ENCODE measurements around the gene CFAP57.
"Not testable (repeated sequence)": the region's sequence is repeated elsewhere in the genome, so short reads cannot be mapped to it uniquely, and the experiment has no call there.

Gene CFAP57

DNA sequence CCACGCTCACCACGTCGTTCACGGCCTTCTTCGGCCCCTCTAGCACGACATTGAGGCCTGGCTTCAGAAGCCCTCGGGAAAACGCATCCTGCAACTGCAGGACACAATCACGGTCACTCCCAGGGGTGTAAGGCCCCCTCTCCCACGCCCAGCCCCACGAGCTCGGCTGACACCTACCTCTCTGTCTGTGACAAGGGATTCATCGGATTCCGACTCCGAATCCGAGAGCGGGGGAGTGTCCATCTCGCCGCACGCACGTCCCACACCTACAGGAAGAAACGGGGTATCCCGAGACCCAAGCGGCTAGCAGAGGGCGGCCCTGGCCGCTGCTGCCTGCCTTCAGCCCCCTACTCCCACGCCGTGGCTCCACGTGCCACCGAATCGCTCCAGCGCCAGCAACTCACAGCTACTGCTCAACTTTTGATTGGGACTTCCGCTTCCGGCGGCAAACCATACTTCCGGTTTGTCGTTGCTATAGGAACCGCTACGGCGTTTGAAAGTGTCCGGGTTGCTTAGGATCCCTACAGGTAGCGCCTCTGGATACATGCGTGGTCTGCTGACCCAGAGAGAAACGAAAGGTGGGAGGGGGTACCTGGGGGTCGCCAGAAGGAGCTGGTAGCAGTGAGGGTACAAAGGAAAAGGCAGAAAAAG is at the start of gene CFAP57, which contains the start of gene EBNA1BP2:
CFAP57 (plus strand) TSS at position 455 of the 651 bp plus-strand sequence. CDS start 424 bp downstream, outside the sequence.
EBNA1BP2 (minus strand) TSS at position 415 of the 651 bp plus-strand sequence; CDS start at position 243, 172 bp downstream.
- peak; percentile 96 for DNase-seq

DNA sequence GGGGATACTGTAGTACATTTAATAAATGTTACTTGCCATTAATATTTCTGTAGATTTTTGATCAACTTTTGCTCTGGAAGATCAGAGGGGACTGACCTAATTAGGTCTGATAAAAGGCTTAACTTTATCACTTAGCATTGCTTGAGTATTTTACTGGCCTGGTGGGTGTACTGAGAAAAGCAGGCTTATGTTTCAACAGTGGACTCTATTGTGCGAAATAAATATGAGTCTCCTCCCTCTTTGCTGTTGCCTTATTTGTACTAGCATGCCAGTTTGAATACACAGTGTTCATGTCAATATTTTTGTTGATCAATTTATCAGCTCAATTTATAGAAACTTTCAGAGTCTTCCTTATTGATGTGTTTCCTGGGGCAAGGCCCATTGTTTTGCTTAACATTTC is 49.1 kb upstream of the CFAP57 start:
- no peak for DNase-seq

DNA sequence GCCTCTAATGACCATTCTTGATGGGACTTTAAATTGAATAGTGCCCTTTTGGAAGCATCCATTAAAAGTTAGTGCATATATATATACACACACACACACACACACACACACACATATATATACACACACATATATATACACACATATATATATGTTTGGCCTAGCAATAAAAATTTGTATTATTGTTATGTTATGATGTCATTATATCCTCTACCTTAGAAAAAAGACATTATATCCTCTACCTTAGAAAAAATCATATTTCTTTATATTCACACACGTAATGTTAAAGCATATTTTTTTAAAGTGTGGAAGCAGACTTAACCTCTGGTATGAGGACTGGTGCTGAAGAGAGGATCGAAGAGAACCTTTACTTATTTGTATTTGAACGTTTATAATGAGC is 43.3 kb upstream of the CFAP57 start:
- DNase-seq: no peak

DNA sequence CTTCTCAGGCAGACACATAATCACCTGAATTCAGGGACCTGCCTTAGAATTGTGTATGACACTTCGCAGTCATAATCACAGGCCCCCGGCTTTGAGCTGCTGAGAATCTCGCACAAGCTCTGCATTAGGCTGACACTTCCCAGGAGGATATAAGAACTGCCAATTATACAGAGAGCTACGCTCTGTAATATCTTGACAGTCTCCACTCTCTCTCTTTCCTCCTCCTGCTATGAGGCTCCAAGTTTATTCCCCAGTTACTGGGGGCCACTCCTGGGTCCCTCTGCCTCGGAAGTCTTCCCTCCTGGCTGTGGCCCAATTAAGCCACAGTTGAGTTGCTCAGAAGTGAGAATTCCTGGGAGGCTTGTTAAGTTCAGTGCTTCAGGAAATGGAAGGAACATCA is 42.7 kb upstream of the CFAP57 start:
- DNase-seq: no peak

DNA sequence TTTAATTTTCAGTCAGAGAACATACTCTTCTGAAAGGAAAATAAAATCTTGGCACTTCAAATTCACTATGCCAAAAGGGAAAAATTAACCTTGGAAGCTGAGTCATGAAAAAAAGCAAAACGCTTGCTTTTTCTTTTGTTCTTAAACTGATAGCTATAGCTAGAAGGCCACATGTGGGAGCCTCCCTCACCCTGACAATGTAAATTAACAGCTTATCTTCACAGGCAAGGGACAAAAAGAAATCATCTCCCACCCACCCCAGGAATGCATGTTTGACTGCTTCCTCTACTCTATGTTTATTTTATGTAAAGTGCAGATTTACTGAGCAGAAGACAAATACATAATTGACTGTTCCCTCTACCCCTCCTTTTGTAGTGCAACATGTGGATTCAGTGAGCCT is 38.1 kb upstream of the CFAP57 start:
- DNase-seq: no peak

DNA sequence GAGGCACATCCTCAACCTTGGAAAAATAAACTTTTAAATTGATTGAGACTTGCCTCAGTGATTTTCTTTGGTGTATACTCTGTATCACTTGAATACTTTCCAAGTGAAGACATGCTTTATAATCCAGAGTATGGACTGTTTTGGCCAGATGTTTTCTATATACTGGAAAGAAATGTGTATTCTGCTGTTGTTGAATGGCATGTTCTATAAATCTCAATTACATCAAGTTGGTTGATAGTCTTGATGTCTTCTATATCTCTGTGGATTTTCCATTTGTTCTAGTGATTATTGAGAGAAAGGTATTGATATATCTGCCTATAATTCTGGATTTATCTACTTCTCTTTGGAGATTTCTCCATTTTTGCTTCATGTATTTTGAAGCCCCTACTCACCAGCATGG is 37.5 kb upstream of the CFAP57 start:
- DNase-seq: no peak

DNA sequence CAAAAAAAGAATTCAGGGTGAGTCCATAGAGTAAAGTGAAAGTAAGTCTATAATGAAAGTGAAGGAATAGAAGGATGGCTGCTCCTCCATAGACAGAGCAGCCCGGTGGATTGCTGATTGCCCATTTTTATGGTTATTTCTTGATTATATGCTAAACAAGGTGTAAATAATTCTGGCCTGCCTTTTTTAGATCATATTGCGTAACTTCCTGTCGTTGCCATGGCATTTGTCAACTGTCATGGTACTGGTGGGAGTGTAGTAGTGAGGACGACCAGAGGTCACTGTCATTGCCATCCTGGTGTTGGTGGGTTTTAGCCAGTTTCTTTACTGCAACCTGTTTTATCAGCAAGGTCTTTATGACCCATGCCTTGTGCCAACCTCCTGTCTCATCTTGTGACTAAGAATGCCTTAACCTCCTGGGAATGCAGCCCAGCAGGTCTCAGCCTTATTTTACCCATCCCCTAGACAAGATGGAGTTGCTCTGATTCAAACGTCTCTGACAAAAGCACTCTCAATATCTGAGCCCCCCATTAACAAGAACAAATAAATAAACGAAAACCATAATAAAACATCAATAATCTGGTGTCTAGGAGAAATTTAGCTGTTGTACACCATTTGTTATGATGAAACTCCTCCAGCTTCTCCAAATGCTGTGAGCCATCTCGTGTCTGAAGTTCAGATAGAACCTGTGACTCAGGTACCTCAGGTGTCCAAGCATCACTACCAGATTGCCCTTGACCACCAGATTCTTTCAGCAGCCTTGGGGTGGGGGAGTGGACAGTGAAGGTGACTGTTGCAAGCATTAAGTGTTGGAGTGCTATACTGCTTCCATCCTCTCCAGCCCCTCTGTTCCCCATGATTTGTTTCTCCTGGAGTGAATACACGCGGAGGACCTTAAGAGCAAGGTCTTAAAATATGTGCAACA is 36.0 kb upstream of the CFAP57 start:
- DNase-seq: no peak

DNA sequence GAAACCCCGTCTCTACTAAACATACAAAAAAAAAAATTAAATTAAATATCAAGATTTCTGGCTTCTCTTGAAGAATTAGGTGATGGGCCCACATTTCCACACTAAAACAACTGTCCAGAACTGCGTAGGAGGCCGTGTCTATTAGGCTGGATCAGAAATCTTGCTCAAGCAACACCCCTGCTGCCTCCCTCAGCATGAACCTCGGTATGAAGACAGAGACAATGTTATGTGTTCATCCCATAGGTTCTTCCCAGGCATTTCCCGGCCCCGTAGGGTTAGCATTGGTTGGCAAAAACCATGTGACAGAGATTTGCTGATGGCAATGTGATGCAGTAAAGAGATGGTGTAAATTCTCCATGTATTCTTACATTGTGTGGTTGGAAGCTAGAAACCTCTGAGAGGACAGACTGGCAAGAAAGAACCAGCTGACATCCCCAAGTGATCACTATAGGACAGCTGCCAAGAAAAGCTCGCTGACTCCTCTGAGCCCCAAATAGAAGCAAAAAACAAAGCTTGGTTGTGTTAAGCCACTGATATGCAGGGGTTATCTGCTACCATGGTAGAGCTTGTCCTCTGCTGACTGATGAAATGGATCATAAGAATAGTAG is 34.6 kb upstream of the CFAP57 start:
- DNase-seq: no peak

DNA sequence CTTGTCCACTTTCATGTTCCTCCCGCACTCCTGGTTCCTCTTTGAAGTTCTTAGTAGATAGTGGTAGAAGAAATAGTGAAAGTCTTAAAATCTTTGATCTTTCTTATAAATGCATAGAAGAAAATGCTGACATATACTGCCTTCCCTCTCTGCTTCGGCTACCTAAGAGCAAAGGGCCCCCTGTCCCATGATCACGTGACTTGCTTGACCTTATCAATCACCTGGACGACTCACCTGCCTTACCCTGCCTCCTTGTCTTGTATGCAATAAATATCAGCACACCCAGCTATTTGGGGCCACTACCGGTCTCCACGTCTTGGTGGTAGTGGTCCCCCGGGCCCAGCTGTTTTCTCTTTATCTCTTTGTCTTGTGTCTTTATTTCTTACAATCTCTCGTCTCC is 32.8 kb upstream of the CFAP57 start:
- not testable (repeated sequence) for DNase-seq

DNA sequence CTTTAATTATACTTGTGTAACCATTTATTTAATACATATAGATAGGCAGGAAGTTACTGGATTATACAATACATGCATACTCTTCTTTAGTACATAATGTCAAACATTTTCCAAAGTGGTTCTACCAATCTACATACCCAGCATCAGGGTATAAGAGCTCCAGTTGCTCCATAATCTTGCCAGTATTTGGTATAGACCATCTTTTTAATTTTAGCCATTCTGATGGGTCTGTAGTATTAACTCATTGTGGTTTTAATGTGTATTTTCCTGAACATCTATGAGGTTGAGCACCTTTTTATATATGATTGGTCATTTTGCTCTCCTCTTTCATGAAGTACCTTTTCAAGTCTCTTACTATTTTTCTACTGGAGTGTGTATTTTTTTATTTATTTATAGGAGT is 32.1 kb upstream of the CFAP57 start:
- no peak for DNase-seq

DNA sequence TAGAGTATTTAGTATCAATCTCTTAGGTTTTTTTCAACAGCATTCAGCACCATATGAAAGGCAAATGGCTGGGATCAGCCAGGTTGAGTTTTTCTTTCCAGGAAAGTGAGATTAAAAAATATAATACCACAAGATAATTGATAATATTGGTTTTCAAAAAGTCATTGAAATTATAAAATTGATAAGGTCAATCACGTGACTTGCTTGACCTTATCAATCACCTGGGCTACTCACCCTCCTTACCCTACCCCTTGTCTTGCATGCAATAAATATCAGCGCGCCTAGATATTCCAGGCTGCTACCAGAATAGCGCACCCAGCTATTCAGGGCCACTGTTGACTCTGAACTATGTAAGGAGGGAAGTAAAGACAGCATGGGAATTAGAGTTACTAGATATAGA is 31.5 kb upstream of the CFAP57 start:
- DNase-seq: no peak

DNA sequence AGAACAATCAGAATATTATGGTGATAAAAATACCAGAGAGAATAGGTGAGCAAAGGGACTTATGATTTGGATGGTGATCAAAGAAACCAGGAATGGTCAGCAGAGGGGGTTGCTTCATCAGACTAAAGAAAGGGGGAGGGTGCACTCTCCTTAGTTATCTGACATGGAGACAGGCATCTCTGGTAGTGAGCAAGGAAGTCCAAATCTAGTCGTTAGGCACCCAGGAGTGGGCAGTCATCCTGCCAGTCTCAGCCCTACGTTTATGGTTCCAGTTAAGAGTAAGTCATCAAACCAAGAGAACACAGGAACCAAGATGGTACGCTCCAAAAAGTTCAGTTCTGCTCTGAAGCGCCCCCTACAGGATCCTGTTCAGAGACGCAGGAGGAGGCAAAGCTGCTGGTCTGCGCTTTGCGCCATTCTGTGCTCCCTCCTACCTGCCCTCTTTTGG is 28.7 kb upstream of the CFAP57 start:
- DNase-seq: no peak

DNA sequence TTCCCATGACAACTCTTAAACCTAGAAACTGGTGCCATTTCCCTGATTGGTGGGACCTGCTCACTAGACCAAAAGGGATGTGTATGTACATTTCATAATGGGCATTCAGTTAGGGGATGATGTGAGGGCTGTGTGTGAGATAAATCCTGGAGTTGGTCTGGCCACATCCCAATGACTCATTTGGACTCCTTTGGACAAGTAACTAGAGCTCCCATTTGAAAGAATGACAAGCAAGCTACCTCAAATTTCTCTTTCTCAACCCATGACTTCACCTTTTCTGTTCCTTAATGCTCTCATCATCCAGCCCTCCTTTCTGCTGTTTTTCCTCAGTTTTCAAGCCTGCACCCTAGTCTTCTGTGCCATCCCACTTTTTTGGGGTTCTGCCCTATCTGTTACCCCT is 27.9 kb upstream of the CFAP57 start:
- no peak for DNase-seq

DNA sequence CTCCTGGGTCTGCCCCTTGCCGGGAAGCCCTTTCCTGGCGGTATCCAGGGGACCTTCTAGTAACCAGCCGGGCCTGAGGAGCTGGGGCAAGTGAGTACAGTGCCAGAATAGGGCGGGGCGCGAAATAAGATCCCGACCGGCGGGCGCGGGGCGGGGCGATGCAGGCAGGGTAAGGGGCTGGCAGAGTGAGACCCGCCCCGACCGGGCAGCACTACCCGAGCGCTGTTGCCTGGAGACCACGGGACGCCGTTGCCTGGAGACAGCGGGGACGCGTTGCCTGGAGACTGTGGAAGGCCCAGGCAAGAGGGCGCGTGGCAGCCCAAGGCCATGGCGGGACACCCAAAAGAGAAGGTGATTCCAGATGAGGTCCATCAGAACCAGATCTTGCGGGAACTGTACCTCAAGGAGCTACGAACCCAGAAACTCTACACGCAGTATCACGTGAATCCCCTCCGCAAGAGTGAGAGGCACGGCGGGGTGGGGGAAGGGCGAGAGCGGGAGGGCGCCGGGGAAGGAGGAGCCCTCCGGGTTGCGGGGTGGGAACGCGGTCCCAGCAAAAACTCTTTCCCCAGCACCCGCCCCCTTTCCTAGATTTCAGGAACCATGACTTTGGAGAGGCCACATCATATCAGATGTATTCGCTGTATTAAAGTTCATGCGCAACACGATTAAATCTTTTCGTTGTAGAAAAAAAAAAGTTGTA is 24.4 kb upstream of the CFAP57 start:
- peak; percentile 6 for DNase-seq

DNA sequence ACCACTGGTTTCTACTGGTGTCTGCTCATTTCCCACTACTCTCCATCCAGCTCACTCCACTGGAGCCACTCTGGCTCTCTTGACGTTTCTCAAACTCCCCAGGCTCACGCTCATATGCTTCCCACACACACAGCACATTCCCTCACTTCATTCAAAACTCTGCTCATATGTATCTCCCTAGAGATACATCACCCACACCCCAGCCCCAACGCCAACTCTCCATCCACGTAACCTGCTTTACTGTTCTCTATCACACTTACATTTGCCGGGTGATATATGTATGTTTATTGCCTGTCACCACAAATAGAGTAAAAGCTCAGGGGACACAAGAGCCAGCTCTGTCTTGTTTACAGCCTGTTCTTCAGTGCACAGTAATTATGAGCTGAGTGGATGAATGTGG is 22.2 kb upstream of the CFAP57 start:
- no peak for DNase-seq

DNA sequence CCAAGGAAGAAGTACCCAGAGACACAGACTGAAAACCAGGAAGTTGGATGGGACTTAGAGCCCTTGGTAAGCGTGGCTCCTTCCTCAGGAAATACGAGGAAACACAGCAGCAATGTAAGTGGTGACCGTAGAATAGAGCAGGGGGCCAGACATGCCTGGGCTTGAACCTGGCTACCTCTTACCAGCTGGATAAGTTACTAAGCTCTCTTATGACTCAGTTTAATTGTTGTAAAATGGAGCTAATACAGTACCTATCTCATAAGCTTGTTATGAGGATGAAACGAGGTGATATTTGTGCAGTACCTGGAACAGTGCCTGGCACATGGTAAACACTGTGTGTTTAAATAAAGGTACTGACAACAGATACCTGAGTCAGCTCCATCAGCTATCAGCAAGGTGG is 19.3 kb upstream of the CFAP57 start:
- DNase-seq: no peak

DNA sequence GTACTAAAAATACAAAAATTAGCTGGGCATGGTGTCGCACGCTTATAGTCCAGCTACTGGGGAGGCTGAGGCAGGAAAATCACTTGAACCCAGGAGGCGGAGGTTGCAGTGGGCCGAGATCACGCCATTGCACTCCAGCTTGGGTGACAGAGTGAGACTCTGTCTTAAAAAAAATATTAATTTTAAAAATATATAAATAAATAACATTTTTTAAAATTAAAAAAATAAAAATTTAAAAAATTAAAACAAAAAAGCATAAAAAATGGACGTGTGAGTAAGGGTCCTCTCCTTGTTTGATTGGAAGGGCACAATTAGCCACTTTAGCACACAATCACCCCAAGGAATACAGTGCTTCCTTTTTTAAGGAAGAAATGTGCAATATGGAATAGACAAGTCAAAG is 18.7 kb upstream of the CFAP57 start:
- no peak for DNase-seq

DNA sequence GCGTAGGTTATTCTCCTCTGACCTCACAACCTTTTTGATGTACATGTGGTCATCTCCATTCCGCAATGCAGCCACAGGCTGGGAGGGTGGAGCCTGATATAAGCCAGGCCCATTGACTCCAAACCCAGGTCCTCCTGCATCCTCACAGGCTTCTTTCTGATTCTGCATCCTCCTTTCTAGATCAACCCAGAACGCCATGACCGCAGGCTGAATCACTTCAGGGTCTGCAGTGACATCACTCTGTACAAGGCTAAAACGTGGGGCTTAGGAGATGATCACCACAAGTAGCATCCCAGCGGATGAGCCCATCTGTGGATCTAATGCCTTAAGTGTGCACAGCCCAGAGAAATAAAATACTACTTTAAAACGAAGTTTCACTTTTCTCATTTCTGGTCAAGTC is 16.1 kb upstream of the CFAP57 start:
- no peak for DNase-seq

DNA sequence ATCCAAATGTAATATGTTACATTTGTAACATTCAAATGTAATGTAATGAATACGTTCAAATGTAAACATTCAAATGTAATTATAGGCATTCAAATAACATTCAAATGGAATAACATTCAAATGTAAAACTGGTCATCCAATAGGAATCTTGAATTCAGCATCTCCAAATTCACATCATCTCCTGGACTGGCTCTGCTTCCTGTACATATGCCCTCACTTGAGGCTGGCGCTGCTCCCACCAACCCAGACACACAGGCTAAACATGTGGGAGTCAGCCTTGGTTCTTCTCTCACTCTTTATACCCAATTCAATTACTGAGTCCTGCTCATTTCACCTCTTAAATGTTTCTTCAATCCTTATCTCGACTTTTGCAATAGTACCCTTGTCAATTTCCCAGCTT is 7.0 kb upstream of the CFAP57 start:
- no peak for DNase-seq

DNA sequence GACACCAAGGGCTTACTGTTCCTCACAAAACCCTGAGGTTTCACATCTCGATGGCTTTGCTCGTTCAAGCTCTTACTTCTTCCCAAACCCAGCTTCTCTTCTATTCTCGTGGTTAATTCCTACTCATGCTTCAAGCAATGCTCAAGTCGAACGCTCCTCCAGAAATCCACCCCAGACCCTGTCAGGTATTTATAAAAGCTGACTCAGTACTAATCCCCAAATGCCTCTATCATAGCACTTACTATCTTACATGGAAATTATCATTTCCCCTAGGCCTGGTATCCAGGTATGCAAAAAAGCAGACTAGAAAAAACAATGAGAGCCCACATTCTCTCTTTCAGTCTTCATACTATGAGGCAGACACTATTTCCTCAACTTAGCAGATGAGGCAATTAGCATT is 6.4 kb upstream of the CFAP57 start:
- no peak for DNase-seq

DNA sequence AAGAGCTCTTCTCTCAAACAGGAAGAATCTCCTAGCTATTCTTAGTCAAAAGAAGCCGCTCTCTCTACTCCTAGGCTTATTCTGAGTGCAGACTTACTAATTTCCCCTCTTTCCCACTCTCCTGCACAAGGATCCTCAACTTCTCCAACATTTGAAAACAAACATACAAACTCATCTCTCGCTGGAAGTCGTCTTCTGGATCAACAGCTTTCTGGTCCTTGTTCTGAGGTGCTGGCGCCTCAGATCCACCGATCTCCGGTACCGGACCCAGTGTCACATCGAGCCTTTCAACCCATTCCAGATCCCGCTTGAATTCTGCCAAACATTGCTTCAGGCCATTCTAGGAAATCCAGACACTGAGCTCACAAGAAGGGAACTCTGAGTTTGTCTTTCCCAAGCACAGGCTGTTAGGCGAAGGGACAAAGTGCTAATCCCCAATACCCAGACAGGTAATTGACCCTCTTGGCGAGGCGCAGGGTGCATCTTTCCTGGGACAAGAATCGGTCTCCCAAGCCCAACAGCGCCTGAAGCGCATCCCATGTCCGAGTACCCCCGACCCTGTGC is 736 bp upstream of the CFAP57 start:
- no peak for DNase-seq

DNA sequence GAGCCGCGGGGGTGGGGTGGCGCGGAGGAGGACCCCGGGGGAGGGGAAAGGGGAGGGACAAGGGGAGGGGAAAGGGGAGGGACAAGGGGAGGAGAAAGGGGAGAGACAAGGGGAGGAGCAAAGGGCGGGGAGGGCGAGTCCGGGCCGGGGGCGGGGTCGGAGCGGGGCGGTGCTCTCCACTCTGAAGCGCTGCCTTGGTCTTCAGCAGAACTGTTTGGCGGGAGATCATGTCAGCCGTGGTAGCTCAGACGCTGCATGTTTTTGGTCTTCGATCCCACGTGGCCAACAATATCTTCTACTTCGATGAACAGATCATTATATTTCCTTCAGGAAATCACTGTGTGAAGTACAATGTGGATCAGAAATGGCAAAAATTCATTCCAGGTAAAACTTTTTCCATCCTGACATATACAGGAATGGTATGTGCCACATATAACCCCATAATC is 420 bp downstream of the CFAP57 start:
- DNase-seq: peak; percentile 92

DNA sequence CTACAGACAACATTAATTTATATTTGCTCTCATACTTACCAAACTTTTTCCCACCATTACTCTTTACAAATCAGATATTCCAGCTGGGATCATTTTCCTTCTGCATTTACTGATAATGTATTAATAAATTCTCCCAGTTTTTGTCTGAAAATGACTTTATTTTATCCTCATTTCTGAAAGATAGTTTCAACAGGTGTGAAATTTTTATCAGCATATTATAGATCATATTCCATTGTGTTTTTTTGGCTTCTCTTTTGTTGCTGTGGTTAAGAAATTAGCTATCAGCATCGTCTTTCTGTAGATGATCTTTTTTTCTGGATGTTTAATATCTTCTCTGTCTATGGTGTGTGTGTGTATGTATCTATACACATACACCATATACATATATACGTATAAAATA is 2.7 kb downstream of the CFAP57 start:
- no peak for DNase-seq
